ENCODE data around the gene RAB44. TPM values are rescaled to one million over a fixed set of nuclear protein-coding genes. Genes with fewer than 3 reads are reported as not detected.

The RAB44 gene
- total RNA-seq, 1 experiment from 2014 or later: not detected

DNA sequence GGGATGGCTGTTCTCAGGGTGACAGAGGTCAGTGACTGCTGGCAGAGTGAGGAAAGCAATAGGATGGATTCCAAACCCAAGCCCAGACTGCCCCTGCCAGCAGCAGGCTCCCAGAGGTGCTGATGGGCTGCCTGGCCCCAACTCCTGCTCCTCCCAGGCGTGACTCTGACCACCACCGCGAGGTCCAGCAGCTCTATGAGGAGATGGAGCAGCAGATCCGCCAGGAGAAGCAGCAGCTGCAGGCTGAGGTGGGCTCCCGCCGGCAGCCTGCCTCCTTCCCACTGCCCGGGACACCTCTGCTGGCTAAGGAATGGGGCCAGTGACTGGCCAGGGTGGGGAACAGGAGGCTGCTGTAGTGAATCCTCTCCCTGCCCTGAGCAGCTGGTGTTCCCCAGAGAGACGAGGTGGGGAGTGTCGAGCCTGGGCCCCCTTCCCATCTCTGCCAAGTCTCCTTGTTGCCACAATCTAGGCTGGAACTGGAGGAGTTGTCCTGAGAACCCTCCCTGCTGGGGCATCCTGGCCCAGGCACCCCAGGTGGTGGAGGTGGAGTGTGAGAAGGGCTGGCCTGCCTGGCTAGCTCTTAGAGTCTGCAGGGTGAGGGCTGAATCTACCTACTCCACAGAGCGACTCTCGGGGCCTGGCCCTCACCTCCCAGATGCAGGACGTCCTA lies 20.4 kb downstream of the RAB44 start:
- Mint-ChIP-seq H3K27ac (no peak overlapping the region), H3K27me3 (ENCODE audit: low read depth) (no peaks in the 10 kb centered on the region; the same call in 1 of the 2 replicates), H3K9me3 (no peaks in the 10 kb centered on the region), H3K36me3 (ENCODE audit: insufficient read depth in 1 of 3, low read depth in 3 of 3) (no peaks in the 10 kb centered on the region), H3K4me3 (no peak overlapping the region), H3K4me1 (peaks cover 3 to 5% of the 10 kb centered on the region in 2 experiments; a peak in 1 of 4 replicates)
- Histone ChIP-seq H4K8ac (replicated peaks; ENCODE audit: insufficient read length, low read depth, low read length) (no peak overlapping the region), H3K23ac (ENCODE audit: insufficient read length, low read depth, low read length) (no peak overlapping the region), H3T11ph (ENCODE audit: low read length) (no peak overlapping the region), H4K5ac (ENCODE audit: insufficient read length, low read depth, low read length) (no peak overlapping the region), H3K23me2 (ENCODE audit: insufficient read length, low read depth, low read length, poor library complexity, severe bottlenecking) (no peaks in the 10 kb centered on the region), H3K27ac (ENCODE audit: insufficient read length, low read depth, low read length) (no peak overlapping the region), H3K56ac (ENCODE audit: insufficient read length, low read depth, low read length) (no peak overlapping the region), H3K79me1 (ENCODE audit: insufficient read depth, low read depth, low read length, poor library complexity, severe bottlenecking) (no peaks in the 10 kb centered on the region), H2BK12ac (ENCODE audit: insufficient read length, low read depth, low read length) (no peak overlapping the region), H3K9ac (ENCODE audit: extremely low read depth, insufficient read length, low read length) (no peak overlapping the region), H3K27me3 (ENCODE audit: insufficient read depth, low read length) (no peaks in the 10 kb centered on the region), H3K9me3 (ENCODE audit: control insufficient read depth, low read depth, low read length) (no peaks in the 10 kb centered on the region), H3K14ac (ENCODE audit: insufficient read depth, low read length) (no peak overlapping the region), H2BK120ac (ENCODE audit: low read depth, low read length, poor library complexity, severe bottlenecking) (no peak overlapping the region), H3K79me2 (ENCODE audit: insufficient read depth, low read length) (no peaks in the 10 kb centered on the region), H4K91ac (ENCODE audit: insufficient read length, low read depth, low read length) (no peak overlapping the region), H3K4ac (ENCODE audit: low read depth, low read length) (no peak overlapping the region), H2BK20ac (ENCODE audit: low read depth, low read length, poor library complexity, severe bottlenecking) (no peak overlapping the region), H4K20me1 (ENCODE audit: control insufficient read depth, insufficient read depth, insufficient read length) (no peaks in the 10 kb centered on the region), H2AK5ac (ENCODE audit: insufficient read length, low read length) (no peak overlapping the region), H3K18ac (ENCODE audit: insufficient read length, low read depth, low read length) (no peak overlapping the region), H2BK5ac (ENCODE audit: insufficient read length, low read length) (no peak overlapping the region), H3K4me1 (ENCODE audit: insufficient read depth, low read length) (no peaks in the 10 kb centered on the region; the same call in 1 of the 2 replicates), H2BK15ac (ENCODE audit: low read depth, low read length) (no peak overlapping the region), H2AFZ (ENCODE audit: low read length) (no peak overlapping the region), H3K4me2 (ENCODE audit: insufficient read depth, insufficient read length, low read length) (no peak overlapping the region)
- no peak for TF ChIP-seq CTCF (conservative IDR thresholded peaks at IDR 0.05)
- DNase-seq: no peak
- no CpG with 5 or more reads among the region's 12 CpGs for WGBS (ENCODE audit: extremely low coverage, insufficient read length, low lambda C conversion rate)
